ENCODE results near the gene LSP1. TPM values are rescaled to one million over a fixed set of nuclear protein-coding genes. Genes with fewer than 3 reads are reported as not detected.

Gene LSP1
- total and polyA plus RNA-seq, 2 of the 13 experiments (the other 11 are each of a cell fraction or from before 2014, with no cell fraction given) = 0.59 to 1.00 TPM

DNA sequence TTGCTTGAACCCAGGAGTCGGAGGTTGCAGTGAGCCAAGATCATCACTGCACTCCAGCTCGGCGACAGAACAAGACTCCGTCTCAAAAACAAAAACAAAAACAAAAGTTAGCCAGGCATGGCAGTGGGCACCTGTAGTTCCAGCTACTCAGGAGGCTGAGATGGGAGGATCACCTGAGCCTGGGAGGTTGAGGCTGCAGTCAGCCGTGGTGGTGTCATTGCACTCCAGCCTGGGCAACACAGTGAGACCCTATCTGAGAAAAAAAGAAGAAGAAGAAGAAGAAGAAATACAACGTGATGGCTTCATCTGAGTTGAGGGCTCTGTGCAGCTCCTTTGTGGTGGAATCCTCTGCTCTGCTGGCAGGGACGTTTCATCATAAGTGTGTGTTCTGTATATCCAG is 56.6 kb downstream of the LSP1 start:
- in situ Hi-C loops (cut with HindIII; ENCODE audit: extremely low pct_ligation_motif_present, low pct_unique_long_range_greater_than_20kb) = no loop called here
- POLR2A ChIA-PET = no interaction called here
- H3K27me3 ChIP-seq (ENCODE audit: control insufficient read depth in 1 of 2, insufficient read depth in 2 of 2, low read length in 2 of 2) = peaks cover 3 to 44% of the 10 kb centered on the region in 2 experiments; a peak in 4 of 5 replicates

More for the DNA sequence above, 56.6 kb downstream of the LSP1 start:
- no peak overlapping the region for H3K4me2 ChIP-seq (ENCODE audit: low read depth, low read length)
- no peak overlapping the region for H3K27ac ChIP-seq (ENCODE audit: extremely low read length, insufficient read depth, low read length)
- H3K79me2 ChIP-seq (ENCODE audit: insufficient read depth, low read length) = no peaks in the 10 kb centered on the region
- no peak overlapping the region for H3K9ac ChIP-seq (ENCODE audit: insufficient read depth, low read depth, low read length)
- no peak for TF ChIP-seq ZNF564 (CRISPR knock-in tag; IDR thresholded peaks at IDR 0.05)
- TF ChIP-seq, protein P1, sequence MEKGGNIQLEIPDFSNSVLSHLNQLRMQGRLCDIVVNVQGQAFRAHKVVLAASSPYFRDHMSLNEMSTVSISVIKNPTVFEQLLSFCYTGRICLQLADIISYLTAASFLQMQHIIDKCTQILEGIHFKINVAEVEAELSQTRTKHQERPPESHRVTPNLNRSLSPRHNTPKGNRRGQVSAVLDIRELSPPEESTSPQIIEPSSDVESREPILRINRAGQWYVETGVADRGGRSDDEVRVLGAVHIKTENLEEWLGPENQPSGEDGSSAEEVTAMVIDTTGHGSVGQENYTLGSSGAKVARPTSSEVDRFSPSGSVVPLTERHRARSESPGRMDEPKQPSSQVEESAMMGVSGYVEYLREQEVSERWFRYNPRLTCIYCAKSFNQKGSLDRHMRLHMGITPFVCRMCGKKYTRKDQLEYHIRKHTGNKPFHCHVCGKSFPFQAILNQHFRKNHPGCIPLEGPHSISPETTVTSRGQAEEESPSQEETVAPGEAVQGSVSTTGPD (CRISPR knock-in tag; IDR thresholded peaks at IDR 0.05) = no peak
- no peak for TF ChIP-seq DNMT1 (CRISPR knock-in tag; IDR thresholded peaks at IDR 0.05)
- no peak for TF ChIP-seq ZNF691 (CRISPR knock-in tag; IDR thresholded peaks at IDR 0.05; ENCODE audit: borderline replicate concordance, low read depth)
- TF ChIP-seq KMT2A (CRISPR knock-in tag; IDR thresholded peaks at IDR 0.05) = no peak
- TF ChIP-seq FOXO1 (CRISPR knock-in tag; IDR thresholded peaks at IDR 0.05) = no peak
- TF ChIP-seq NFE2 (CRISPR knock-in tag; IDR thresholded peaks at IDR 0.05) = no peak
- no peak for TF ChIP-seq MATR3 (CRISPR knock-in tag; IDR thresholded peaks at IDR 0.05)
- no peak for TF ChIP-seq RBM22 (optimal IDR thresholded peaks at IDR 0.05; ENCODE audit: low read length)
- TF ChIP-seq TP53 (CRISPR knock-in tag; conservative IDR thresholded peaks at IDR 0.05) = no peak
- TF ChIP-seq NFE2L2 (IDR thresholded peaks at IDR 0.05; ENCODE audit: low read length) = no peak
- TF ChIP-seq HOXA7 (CRISPR knock-in tag; IDR thresholded peaks at IDR 0.05) = no peak
- TF ChIP-seq, protein P2, sequence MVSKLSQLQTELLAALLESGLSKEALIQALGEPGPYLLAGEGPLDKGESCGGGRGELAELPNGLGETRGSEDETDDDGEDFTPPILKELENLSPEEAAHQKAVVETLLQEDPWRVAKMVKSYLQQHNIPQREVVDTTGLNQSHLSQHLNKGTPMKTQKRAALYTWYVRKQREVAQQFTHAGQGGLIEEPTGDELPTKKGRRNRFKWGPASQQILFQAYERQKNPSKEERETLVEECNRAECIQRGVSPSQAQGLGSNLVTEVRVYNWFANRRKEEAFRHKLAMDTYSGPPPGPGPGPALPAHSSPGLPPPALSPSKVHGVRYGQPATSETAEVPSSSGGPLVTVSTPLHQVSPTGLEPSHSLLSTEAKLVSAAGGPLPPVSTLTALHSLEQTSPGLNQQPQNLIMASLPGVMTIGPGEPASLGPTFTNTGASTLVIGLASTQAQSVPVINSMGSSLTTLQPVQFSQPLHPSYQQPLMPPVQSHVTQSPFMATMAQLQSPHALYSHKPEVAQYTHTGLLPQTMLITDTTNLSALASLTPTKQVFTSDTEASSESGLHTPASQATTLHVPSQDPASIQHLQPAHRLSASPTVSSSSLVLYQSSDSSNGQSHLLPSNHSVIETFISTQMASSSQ (IDR thresholded peaks at IDR 0.05; ENCODE audit: low read depth) = no peak
- TF ChIP-seq, protein P2 (CRISPR knock-in tag; IDR thresholded peaks at IDR 0.05; ENCODE audit: borderline replicate concordance) = no peak
- intact Hi-C loops (cut with micrococcal nuclease; ENCODE audit: unreplicated experiment) = no loop called here
- no peaks in the 10 kb centered on the region for H3K36me3 ChIP-seq (replicated peaks in 1 of 2; ENCODE audit: control insufficient read depth in 1 of 2, insufficient read depth in 2 of 2, low read length in 2 of 2)
- no TSS peak for BruUV-seq (replicated peaks)
- no peaks in the 10 kb centered on the region for H3K9me3 ChIP-seq (ENCODE audit: low read length)
- WGBS (ENCODE audit: low lambda C conversion rate) = 54% methylated on average over 7 of the region's 7 CpGs
- CTCF ChIA-PET (ENCODE audit: low intra/inter-chr PET ratio, low total read pairs) = no interaction called here
- no peaks in the 10 kb centered on the region for H4K20me1 ChIP-seq (ENCODE audit: insufficient read depth, low read length)
- H3K4me3 ChIP-seq (replicated peaks in 1 of 3; ENCODE audit: insufficient read depth in 1 of 3, low read depth in 2 of 3, low read length in 3 of 3) = no peak overlapping the region
- FAIRE-seq = no peak
- H3K4me1 ChIP-seq (ENCODE audit: insufficient read depth, low read length) = no peaks in the 10 kb centered on the region
- no peak for ATAC-seq
- no peak for DNase-seq (ENCODE audit: low spot score)
- H2AFZ ChIP-seq (ENCODE audit: low read length) = no peak overlapping the region

Data from HepG2 (cell line).